ENCODE results near the gene POLDIP3.
"Not testable (repeated sequence)": the region's sequence is repeated elsewhere in the genome, so short reads cannot be mapped to it uniquely, and the experiment has no call there.

Gene POLDIP3

GRCh38 chr22:42582987-42583386 is 31.7 kb downstream of the POLDIP3 start:
- no peak for DNase-seq

- peak; percentile 29 for DNase-seq
These were observed 32.6 kb downstream of the POLDIP3 start for GRCh38 chr22:42581762-42582716.

DNA sequence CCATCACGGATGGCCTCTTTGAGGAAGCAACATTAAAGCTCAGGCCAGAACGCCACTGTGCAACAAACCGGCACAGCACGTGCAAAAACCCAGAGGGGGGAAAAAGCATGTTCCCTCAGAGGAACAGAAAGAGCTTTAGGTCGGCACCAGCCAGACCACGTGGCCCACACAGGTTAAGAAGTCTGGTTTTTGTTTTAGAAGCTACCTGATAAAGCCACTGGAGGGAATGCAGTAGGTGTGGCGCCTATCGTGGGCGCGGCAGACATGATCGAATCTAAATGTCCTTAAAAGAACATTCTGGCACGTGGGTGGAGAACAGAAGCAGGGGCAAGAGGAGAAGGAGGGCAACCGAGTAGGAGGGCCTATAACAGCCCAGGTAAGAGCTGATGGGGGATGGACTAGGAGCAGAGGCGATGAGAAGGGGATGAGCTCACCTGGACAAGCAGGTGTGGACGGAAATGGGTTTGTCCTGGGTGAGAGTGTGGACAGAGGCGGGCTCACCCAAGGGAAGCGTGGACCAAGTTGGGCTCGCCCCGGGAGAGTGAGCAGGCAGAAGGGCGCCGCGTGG is 33.4 kb downstream of the POLDIP3 start:
- DNase-seq, result not testable (repeated sequence)

DNA sequence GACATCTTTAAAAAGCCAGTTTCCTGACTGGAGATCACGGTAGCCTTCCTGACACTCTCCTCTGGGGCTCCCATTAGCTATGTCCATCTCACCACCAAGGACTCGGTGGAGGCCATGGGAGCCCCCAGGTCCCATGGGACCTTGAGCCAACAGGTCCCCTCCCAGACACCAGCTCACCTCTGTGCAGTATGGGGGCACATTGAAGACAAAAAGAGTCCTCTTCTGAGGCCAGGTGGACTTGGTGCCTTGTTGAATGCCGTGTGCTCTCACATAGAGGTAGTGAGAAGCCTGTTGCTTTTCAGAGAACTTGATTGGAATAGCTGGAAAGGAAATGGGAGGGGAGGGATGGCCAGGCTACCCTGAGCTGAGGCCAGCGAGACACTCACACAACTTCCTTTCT is 34.6 kb downstream of the POLDIP3 start:
- DNase-seq, result not testable (repeated sequence)

GRCh38 chr22:42577623-42578240 is 37.0 kb downstream of the POLDIP3 start:
- DNase-seq, result no peak

GRCh38 chr22:42577141-42577540 is 37.5 kb downstream of the POLDIP3 start:
- DNase-seq, result not testable (repeated sequence)

- not testable (repeated sequence) for DNase-seq
These were observed 38.6 kb downstream of the POLDIP3 start for GRCh38 chr22:42575996-42576574.

- DNase-seq, result not testable (repeated sequence)
These were observed 40.2 kb downstream of the POLDIP3 start for GRCh38 chr22:42574468-42574867.

DNA sequence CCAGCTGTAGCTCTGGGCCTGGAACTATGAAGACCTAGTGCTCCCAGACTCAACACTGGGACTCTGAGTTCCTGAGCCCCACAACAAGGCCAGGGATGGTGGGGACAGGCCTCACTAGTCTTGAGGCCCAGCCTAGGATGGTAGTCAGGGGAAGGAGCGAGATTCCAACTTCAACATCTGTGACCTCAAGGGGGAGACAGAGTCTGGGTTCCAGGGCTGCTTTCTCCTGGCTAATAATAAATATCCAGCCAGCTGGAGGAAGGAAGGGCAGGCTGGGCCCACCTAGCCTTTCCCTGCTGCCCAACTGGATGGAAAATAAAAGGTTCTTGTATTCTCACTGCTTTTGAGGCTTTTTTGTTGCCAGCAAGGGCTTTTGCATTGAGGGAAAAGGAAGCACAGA is 40.6 kb downstream of the POLDIP3 start:
- DNase-seq, result not testable (repeated sequence)

DNA sequence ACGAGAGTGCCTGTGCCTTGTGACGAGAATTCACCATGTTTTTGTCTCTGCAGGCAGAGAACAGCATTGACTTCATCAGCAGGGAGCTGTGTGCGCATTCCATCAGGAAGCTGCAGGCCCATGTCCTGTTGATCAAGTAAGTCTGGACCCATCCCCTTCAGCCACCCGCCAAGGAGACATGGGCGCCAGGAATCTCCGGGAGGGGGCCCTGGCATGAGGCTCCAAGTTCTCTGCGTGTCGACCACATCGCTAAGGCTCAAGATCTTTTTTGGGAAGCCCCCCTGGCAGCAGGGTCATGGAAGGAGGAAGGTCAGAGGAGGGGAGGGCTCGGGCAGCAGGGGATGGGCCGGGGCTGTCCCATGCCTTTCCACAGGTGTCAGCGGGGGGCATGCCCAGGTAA is 43.6 kb downstream of the POLDIP3 start:
- DNase-seq, result not testable (repeated sequence)

DNA sequence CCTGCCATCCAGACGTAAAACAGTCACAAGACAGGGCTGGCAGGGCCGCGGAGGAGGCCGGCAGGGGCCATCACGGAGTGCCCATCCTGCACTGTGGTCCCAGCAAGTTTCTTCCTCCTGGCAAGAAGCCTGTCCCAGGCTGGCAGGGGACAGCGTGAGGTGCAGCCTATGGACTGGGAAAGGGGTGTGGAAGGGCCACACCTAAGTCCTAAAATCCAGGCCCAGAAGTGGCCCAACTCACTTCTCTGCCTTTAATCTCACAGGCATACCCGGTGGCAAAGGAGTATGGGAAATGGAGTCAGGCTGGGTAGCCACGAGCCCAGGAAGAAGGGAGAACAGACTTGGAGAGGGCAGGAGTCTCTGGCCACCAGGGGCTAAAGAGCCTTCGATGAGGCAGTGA is 44.1 kb downstream of the POLDIP3 start:
- not testable (repeated sequence) for DNase-seq

DNA sequence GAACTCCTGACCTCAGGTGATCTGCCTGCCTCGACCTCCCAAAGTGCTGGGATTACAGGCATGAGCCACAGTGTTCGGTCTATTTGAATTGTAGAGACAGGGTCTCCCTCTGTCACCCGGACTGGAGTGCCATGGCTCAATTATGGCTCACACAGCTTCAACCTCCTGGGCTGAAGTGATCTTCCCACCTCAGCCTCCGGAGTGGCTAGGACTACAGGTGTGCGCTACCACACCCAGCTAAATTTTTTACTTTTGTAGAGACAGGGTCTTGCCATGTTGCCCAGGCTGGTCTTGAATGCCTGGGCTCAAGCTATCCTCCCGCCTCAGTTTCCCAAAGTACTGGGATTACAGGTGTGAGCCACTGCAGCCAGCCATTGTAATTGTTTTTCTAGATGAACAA is 46.7 kb downstream of the POLDIP3 start:
- not testable (repeated sequence) for DNase-seq

DNA sequence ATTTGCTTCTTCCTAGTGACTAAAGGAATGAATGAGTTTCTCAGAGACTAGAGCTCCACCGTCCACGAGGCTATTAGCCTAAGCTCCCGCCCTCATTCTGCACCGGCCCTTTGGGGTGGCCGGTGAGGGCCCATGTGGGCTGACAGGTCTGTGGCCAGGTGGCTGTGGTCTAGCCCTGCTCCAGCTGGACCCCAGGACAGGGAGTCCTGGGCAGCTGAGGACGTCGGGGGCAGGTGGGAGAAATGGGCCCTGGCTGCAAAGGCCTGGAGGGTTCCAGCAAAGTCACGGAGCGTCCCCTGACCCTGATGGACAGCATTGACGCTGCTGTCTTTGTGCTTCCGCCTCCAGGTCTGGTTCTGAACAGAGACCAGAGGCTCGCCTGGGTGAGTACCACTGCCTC is 48.7 kb downstream of the POLDIP3 start:
- DNase-seq, result no peak

DNA sequence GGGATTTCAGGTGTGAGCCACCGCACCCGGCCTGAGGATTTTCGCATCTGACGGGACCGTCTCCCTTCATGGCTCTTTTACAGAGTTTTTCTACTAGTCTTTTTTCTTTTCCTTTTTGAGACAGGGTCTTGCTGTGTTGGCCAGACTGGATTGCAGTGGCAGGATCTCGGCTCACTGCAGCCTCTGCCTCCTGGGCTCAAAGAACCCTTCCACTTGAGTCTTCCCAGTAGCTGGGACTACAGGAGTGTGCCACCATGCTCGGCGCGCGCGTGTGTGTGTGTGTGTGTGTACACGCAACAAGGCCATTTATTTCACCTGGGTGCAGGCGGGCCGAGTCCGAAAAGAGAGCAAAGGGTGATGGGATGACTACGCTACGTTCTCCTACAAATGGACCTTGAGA is 50.0 kb downstream of the POLDIP3 start:
- no peak for DNase-seq

GRCh38 chr22:42563943-42564342 is 50.7 kb downstream of the POLDIP3 start:
- DNase-seq, result not testable (repeated sequence)

- no peak for DNase-seq
These were observed 52.0 kb downstream of the POLDIP3 start for GRCh38 chr22:42562684-42563083.

DNA sequence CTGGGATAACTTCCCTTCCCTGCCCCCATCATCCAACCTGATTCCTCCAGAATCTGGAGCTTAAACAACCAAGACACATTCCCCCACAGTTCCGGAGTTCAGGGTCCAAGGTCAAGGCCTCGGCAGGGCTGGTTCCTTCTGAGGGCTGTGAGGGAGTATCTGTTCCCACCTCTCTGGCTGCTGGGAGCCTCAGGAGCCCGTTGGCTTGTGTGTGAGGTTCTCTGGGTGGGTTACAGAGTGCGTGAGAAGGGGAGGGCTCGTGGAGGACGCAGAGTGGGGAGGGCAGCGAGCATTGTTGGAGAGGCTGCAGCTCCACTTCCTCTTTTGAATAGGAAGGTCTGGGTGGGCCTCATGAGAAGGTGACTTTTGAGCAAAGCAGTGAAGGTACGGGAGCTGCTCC is 52.4 kb downstream of the POLDIP3 start:
- no peak for DNase-seq

DNA sequence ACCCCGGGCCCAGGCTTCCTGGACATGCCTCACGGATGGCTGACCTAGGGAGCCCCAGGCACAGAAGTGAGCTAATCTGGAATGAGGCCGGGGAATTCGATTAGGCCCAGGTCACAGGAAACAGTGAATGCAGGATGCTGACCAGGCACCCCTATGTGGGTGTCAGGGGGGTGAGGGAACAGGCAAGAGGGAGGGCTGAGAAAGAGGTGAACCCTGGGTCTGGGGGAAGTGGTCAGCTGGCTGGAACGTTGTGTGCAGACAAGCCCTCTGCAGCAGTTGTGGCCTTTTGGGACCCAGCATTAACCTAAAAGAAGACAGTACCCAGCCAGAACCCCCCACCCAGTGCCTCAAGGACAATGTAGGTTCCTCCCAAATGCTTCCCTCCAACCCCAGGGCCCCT is 52.8 kb downstream of the POLDIP3 start:
- no peak for DNase-seq

DNA sequence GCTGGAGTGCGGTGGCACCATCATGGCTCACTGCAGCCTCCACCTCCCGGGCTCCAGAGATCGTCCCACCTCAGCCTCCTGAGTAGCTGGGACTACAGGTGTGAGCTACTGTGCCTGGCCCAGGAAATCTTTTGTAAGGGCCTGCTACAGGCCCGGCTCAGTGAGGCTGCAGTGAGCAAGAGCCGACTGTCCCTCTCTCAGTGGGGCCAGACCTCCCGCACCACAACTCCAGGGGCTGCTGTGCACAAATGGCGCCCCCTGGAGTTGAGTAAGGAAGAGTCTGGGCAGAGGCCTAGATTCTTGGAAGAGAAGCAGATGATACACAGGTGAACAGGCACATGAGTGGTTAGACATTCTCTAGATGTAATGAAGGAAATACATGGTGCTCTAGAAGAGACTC is 53.9 kb downstream of the POLDIP3 start:
- DNase-seq, result no peak

DNA sequence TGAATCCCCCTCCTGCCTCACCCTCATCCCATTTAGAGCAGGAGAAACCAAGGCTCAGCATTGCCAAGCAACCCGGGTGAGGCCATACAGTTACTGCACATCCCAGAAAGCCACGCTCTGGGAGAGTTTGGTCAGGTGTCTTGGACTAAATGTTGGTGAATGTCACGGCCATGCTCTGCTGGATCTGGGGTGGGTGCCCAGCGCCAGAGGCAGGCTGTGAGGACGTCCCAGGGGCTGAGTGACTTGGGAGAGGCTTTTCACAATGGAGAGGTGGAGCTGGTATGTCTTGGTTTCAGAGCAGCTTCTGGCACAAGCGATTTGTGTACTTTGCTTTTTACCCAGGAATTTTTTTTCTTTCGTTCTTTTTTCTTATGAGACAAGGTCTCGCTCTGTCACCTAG is 54.3 kb downstream of the POLDIP3 start:
- DNase-seq, result no peak

DNA sequence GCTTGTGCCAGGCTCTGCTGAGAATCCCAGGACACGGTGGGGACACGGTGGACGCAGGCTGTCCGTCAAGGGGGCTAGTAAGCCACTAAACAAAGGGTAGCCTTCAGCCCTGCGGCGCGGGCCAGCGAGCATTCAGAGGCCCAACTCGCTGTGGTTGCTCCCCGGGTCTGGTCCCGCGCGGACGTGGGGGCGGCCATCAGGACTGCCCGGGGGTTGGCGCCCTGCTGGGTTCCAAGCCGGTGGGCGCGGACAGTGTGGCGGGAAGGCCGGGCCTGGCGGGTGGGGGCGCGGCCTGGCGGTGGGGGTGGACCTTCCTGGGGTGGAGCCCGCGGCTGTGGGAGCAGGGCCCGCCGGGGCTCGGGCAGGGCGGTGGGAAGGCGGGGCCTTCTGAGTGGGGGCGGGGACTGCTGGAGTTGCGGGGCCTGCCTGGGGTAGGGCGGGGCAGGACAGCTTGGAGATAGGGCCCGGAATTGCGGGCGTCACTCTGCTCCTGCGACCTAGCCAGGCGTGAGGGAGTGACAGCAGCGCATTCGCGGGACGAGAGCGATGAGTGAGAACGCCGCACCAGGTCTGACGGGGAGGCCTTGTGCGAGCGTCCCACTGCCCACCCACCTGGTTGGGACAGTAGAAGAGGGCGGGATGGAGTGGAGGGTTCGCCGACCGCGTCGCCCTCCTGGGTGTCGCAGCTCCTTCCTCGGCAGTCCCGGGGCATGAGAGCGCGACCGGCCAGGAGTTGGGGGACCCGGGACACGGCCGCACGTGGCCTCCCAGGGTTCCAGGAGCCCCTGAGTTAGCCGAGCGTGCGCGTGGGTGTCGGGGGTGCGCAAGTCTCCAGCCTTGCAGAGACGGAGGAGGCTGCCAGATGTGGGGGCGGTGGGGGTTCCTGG is 61.0 kb downstream of the POLDIP3 start, which contains the start of gene SERHL2:
Gene SERHL2 (plus strand): TSS at position 482 of the 887 bp plus-strand sequence. CDS start 65 bp downstream, at position 547.
- peak; percentile 28 for DNase-seq

GRCh38 chr22:42552294-42552647 is 62.4 kb downstream of the POLDIP3 start:
- not testable (repeated sequence) for DNase-seq

All from NCI-H526 treated with DMSO at 0.1 percent for 48 hours (cell line).